ENCODE data around the gene CRTC3.

Gene CRTC3

GRCh38 chr15:90588427-90588826 is 58.7 kb downstream of the CRTC3 start:
- no peak overlapping the region for H2AFZ ChIP-seq (ENCODE audit: low read length)
- no peaks in the 10 kb centered on the region for H3K9me2 ChIP-seq (replicated peaks; ENCODE audit: low read depth, low read length)
- H3K36me3 ChIP-seq (ENCODE audit: insufficient read depth, low read length) = no peaks in the 10 kb centered on the region; the same call in 1 of the 2 replicates
- H3K9ac ChIP-seq (ENCODE audit: low read depth, low read length, poor library complexity, severe bottlenecking) = no peak overlapping the region
- H3K4me3 ChIP-seq (ENCODE audit: low read length, poor library complexity, severe bottlenecking) = no peak overlapping the region
- no peak overlapping the region for H3K4me2 ChIP-seq (ENCODE audit: low read depth, low read length, poor library complexity, severe bottlenecking)
- no peaks in the 10 kb centered on the region for H3K9me3 ChIP-seq (ENCODE audit: insufficient read depth, low read depth, low read length)
- no peaks in the 10 kb centered on the region for H3F3A ChIP-seq (ENCODE audit: low read depth)
- no peaks in the 10 kb centered on the region for H4K20me1 ChIP-seq (ENCODE audit: insufficient read depth, low read length, poor library complexity, severe bottlenecking)
- TF ChIP-seq EZH2phosphoT487 (IDR thresholded peaks at IDR 0.05; ENCODE audit: borderline replicate concordance) (no peak), CTCF (conservative IDR thresholded peaks at IDR 0.05; ENCODE audit: low read length) (no peak)
- no peaks in the 10 kb centered on the region for H3K27me3 ChIP-seq (ENCODE audit: insufficient read depth, low read length, poor library complexity, severe bottlenecking)
- peaks cover 21% of the 10 kb centered on the region for H3K79me2 ChIP-seq (ENCODE audit: insufficient read depth, low read length)
- H3K4me1 ChIP-seq (ENCODE audit: insufficient read depth, low read length, poor library complexity, severe bottlenecking) = no peaks in the 10 kb centered on the region

GRCh38 chr15:90591524-90591923 is 61.8 kb downstream of the CRTC3 start:
- Histone ChIP-seq H3K27me3 (ENCODE audit: insufficient read depth, low read length, poor library complexity, severe bottlenecking) (no peaks in the 10 kb centered on the region), H4K20me1 (ENCODE audit: insufficient read depth, low read length, poor library complexity, severe bottlenecking) (no peaks in the 10 kb centered on the region), H3K9me3 (ENCODE audit: insufficient read depth, low read depth, low read length) (no peaks in the 10 kb centered on the region), H3K36me3 (ENCODE audit: insufficient read depth, low read length) (no peaks in the 10 kb centered on the region; the same call in 1 of the 2 replicates), H3K9me2 (replicated peaks; ENCODE audit: low read depth, low read length) (no peaks in the 10 kb centered on the region), H3K79me2 (ENCODE audit: insufficient read depth, low read length) (peaks cover 19% of the 10 kb centered on the region), H3K4me1 (ENCODE audit: insufficient read depth, low read length, poor library complexity, severe bottlenecking) (peaks cover 15% of the 10 kb centered on the region), H3K4me2 (ENCODE audit: low read depth, low read length, poor library complexity, severe bottlenecking) (no peak overlapping the region), H3K9ac (ENCODE audit: low read depth, low read length, poor library complexity, severe bottlenecking) (no peak overlapping the region), H3F3A (ENCODE audit: low read depth) (no peaks in the 10 kb centered on the region), H2AFZ (ENCODE audit: low read length) (no peak overlapping the region), H3K4me3 (ENCODE audit: low read length, poor library complexity, severe bottlenecking) (no peak overlapping the region)
- no peak for TF ChIP-seq EZH2phosphoT487 (IDR thresholded peaks at IDR 0.05; ENCODE audit: borderline replicate concordance)
- no peak for TF ChIP-seq CTCF (conservative IDR thresholded peaks at IDR 0.05; ENCODE audit: low read length)

DNA sequence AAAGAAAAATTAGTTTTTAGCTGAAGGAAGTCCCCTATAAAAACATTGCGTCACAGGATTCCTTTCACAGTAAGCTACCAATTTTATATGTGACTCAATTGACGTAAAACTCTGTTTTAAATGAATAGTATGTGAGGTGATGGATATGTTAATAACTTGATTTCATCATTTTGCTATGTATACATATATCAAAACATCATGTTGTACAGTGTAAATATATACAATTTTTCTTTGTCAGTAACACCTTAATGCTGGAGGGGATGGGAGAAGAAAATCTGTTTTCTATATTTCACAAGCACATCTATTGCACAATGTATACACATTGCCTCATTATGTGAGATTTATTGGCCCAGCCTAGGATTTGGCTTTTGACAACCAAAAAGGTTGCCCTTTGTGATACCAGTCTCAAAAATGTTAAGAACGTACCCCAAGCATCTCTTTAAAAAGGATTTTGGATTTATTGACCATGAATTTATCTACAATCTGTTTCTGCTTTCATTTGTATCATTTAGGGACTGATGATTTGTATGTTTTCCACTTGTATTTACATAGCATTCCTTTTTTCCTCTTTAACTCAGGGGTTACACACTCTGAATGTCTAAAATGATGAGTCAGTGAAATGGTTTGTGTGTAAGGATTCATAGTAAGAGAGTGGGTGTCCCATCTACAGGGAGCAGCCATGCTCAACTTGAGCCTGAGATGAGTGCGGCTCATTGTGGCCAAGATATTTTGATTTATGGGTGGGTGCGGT is 62.6 kb downstream of the CRTC3 start:
- H3K27me3 ChIP-seq (ENCODE audit: insufficient read depth, low read length, poor library complexity, severe bottlenecking) = no peaks in the 10 kb centered on the region
- H3K4me2 ChIP-seq (ENCODE audit: low read depth, low read length, poor library complexity, severe bottlenecking) = no peak overlapping the region
- no peak overlapping the region for H3K4me3 ChIP-seq (ENCODE audit: low read length, poor library complexity, severe bottlenecking)
- H3K4me1 ChIP-seq (ENCODE audit: insufficient read depth, low read length, poor library complexity, severe bottlenecking) = peaks cover 20% of the 10 kb centered on the region
- no peaks in the 10 kb centered on the region; the same call in 1 of the 2 replicates for H3K36me3 ChIP-seq (ENCODE audit: insufficient read depth, low read length)
- H3K9me3 ChIP-seq (ENCODE audit: insufficient read depth, low read depth, low read length) = no peaks in the 10 kb centered on the region
- peaks cover 12% of the 10 kb centered on the region for H3K79me2 ChIP-seq (ENCODE audit: insufficient read depth, low read length)
- H3K9me2 ChIP-seq (replicated peaks; ENCODE audit: low read depth, low read length) = no peaks in the 10 kb centered on the region
- H2AFZ ChIP-seq (ENCODE audit: low read length) = no peak overlapping the region
- TF ChIP-seq EZH2phosphoT487 (IDR thresholded peaks at IDR 0.05; ENCODE audit: borderline replicate concordance) = no peak
- no peak for TF ChIP-seq CTCF (conservative IDR thresholded peaks at IDR 0.05; ENCODE audit: low read length)
- no peaks in the 10 kb centered on the region for H4K20me1 ChIP-seq (ENCODE audit: insufficient read depth, low read length, poor library complexity, severe bottlenecking)
- H3F3A ChIP-seq (ENCODE audit: low read depth) = no peaks in the 10 kb centered on the region
- no peak overlapping the region for H3K9ac ChIP-seq (ENCODE audit: low read depth, low read length, poor library complexity, severe bottlenecking)
